ENCODE data around the gene STK38L.

STK38L gene

DNA sequence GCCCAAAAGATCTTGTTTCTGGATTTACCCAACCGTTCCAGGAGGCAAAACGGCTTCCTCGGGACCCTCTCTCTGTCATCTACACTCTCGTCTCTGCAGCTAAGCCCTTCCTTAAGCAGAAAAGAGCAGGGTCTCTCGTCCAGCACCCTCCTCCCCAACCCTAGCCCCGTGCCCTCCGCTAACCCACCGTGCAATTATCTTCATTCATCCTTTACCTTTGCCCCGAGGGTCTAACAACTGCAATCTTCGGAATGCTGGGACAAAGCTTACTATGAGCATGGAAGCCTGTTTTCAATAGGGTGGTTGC is 88.3 kb downstream of the STK38L start:
- no peaks in the 10 kb centered on the region for H3K36me3 ChIP-seq (ENCODE audit: control insufficient read depth in 2 of 2, insufficient read depth in 2 of 2, low read length in 2 of 2)
- peaks cover 7 to 13% of the 10 kb centered on the region in 2 donors for H3K4me1 ChIP-seq (ENCODE audit: control insufficient read depth in 2 of 2, insufficient read depth in 2 of 2, low read length in 2 of 2)
- no peaks in the 10 kb centered on the region for H3K9me3 ChIP-seq (ENCODE audit: control insufficient read depth in 2 of 2, low read length in 2 of 2)
- H3K27me3 ChIP-seq (ENCODE audit: control insufficient read depth in 2 of 2, insufficient read depth in 2 of 2, low read length in 2 of 2): peaks cover 8 to 11% of the 10 kb centered on the region in 2 donors
- H3K4me3 ChIP-seq (ENCODE audit: low read length in 2 of 2): peak overlapping the region; percentile 65 to 77
- no peak overlapping the region for H3K27ac ChIP-seq (ENCODE audit: low read depth in 2 of 2, low read length in 2 of 2)
- H3K9ac ChIP-seq (ENCODE audit: low read depth in 1 of 2, low read length in 2 of 2): peak overlapping the region; percentile 8 to 48

DNA sequence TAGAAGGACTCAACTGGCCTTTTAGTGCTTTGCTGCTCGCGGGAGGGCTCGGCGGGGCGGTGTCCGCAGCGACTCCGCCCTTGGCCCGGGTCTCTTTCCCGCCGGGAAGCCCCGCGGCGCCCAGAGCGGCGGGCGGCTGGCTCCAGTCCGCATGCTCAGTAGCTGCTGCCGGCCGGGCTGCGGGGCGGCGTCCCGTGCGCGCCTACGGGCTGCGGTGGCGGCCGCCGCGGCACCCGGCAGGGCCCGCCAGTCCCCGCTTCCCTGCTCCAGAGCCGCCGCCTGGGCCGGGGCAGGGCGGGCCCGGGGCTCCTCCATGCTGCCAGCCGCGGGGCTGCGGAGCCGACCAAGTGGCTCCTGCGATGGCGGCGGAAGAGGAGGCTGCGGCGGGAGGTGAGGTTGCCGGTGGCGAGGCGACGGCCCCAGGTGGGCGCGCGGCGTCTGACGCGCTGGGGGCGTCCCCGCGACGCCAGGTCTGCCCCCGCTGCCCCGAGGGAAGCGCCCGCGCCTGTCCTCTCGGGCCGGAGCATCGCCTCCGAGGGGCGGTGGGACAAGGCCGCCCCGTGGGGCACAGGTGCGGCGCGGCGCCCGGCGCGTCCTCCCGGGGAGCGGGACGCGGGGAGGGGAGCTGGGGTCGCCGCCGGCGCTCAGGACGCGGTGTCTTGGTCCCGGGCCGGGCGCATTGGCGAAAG is 88.8 kb downstream of the STK38L start, which contains the start of gene BMAL2:
Gene BMAL2 (plus strand): TSS at position 123 of the 689 bp plus-strand sequence. CDS start 237 bp downstream, at position 360.
- Histone ChIP-seq H3K9me3 (ENCODE audit: control insufficient read depth in 2 of 2, low read length in 2 of 2) (no peaks in the 10 kb centered on the region), H3K27ac (ENCODE audit: low read depth in 2 of 2, low read length in 2 of 2) (no peak within 1 kb of the TSS), H3K36me3 (ENCODE audit: control insufficient read depth in 2 of 2, insufficient read depth in 2 of 2, low read length in 2 of 2) (no peaks in the 10 kb centered on the region), H3K27me3 (ENCODE audit: control insufficient read depth in 2 of 2, insufficient read depth in 2 of 2, low read length in 2 of 2) (peaks cover 8 to 11% of the 10 kb centered on the region in 2 donors), H3K4me1 (ENCODE audit: control insufficient read depth in 2 of 2, insufficient read depth in 2 of 2, low read length in 2 of 2) (peaks cover 7 to 13% of the 10 kb centered on the region in 2 donors), H3K4me3 (ENCODE audit: low read length in 2 of 2) (peak within 1 kb of the TSS; percentile 65 to 77), H3K9ac (ENCODE audit: low read depth in 1 of 2, low read length in 2 of 2) (peak within 1 kb of the TSS; percentile 42 to 62)

DNA sequence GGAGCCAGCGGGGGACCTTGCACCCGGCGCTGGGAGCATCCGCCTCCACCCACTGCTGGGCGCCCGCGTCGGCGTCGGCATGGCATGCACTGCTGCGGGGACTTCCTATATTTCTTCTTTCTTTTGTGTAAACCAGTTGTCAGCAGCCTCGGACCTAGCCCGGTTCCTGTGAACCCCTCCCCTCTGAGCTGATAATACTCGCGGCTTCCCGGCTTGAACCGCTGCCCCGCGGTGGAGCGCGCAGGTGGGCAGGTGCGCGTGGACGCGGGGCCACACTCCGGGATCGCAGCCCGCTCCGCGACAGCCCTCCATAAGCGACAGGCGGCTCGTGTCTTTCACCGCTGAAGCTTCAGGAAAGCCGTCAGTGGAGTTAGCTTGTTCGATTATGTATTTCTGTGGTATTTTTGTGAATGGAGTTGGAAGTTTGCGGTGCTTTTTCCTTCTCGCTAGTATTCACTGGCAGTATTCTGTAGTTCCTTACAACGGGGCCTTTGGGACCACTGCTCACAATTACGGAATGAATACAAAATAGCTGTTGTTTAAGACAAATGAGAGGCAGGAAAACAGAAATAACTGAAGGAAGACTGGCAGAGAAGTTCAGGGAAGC is 89.4 kb downstream of the STK38L start:
- H3K4me1 ChIP-seq (ENCODE audit: control insufficient read depth in 2 of 2, insufficient read depth in 2 of 2, low read length in 2 of 2): peaks cover 7 to 13% of the 10 kb centered on the region in 2 donors
- no peaks in the 10 kb centered on the region for H3K9me3 ChIP-seq (ENCODE audit: control insufficient read depth in 2 of 2, low read length in 2 of 2)
- H3K36me3 ChIP-seq (ENCODE audit: control insufficient read depth in 2 of 2, insufficient read depth in 2 of 2, low read length in 2 of 2): no peaks in the 10 kb centered on the region
- H3K4me3 ChIP-seq (ENCODE audit: low read length in 2 of 2): peak overlapping the region; percentile 65 to 77
- H3K27me3 ChIP-seq (ENCODE audit: control insufficient read depth in 2 of 2, insufficient read depth in 2 of 2, low read length in 2 of 2): peaks cover 8 to 11% of the 10 kb centered on the region in 2 donors
- no peak overlapping the region for H3K27ac ChIP-seq (ENCODE audit: low read depth in 2 of 2, low read length in 2 of 2)
- H3K9ac ChIP-seq (ENCODE audit: low read depth in 1 of 2, low read length in 2 of 2): peak overlapping the region; percentile 42 to 62

DNA sequence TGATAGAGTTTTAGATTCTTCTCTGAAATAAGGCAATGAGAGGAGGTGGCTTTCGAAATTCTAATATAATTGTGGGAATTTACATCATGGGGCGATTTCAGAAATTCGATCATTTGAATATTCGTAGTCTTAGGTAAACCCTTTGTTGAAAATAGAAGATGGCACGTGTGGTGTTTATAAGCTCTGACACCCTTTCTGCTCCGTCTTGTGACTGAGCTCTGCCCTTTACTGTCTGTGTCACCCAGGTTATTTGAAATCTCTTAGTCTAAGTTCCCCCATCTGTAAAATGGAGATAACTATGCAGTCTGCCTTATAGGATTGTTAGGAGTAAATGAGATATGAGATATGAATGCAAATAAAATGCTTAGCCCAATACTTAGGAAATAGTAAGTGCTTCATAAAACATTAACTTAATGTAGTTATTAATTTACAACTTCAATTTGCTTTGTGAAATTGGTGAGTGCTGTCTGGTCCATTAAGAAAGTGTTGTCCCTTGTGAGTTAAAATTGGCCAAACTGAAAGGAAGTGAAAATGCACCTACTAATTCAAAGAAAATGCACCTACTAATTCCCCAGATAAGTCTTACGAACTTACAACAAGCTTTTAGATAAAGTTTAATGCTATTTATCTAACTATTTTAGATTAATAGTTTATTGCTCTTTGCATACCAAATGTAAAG is 90.1 kb downstream of the STK38L start:
- Histone ChIP-seq H3K27ac (ENCODE audit: low read depth in 2 of 2, low read length in 2 of 2) (no peak overlapping the region), H3K4me3 (ENCODE audit: low read length in 2 of 2) (peak overlapping the region; percentile 65 to 77), H3K4me1 (ENCODE audit: control insufficient read depth in 2 of 2, insufficient read depth in 2 of 2, low read length in 2 of 2) (peaks cover 7 to 13% of the 10 kb centered on the region in 2 donors), H3K36me3 (ENCODE audit: control insufficient read depth in 2 of 2, insufficient read depth in 2 of 2, low read length in 2 of 2) (no peaks in the 10 kb centered on the region), H3K9ac (ENCODE audit: low read depth in 1 of 2, low read length in 2 of 2) (peak overlapping the region in 1 of 2 donors; percentile 62), H3K9me3 (ENCODE audit: control insufficient read depth in 2 of 2, low read length in 2 of 2) (no peaks in the 10 kb centered on the region), H3K27me3 (ENCODE audit: control insufficient read depth in 2 of 2, insufficient read depth in 2 of 2, low read length in 2 of 2) (peaks cover 8 to 11% of the 10 kb centered on the region in 2 donors)

DNA sequence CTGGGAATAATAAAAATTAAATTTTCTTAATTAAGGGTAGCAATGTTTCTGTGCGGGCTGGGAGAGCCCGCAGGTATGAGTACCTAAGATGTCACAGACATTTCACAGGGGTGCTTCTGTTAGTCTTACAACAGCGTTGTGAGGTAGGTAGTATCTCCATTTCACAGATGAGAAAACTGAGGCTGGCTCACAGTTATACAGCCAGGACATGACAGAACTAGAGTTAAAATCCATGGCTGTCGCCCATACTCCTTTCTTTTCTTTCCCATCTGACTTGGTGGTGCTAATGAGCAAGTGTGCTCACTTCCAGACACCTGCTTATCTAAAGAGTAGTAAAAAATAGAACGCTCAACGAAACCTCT is 90.6 kb downstream of the STK38L start:
- H3K27me3 ChIP-seq (ENCODE audit: control insufficient read depth in 2 of 2, insufficient read depth in 2 of 2, low read length in 2 of 2): peaks cover 8 to 11% of the 10 kb centered on the region in 2 donors

DNA sequence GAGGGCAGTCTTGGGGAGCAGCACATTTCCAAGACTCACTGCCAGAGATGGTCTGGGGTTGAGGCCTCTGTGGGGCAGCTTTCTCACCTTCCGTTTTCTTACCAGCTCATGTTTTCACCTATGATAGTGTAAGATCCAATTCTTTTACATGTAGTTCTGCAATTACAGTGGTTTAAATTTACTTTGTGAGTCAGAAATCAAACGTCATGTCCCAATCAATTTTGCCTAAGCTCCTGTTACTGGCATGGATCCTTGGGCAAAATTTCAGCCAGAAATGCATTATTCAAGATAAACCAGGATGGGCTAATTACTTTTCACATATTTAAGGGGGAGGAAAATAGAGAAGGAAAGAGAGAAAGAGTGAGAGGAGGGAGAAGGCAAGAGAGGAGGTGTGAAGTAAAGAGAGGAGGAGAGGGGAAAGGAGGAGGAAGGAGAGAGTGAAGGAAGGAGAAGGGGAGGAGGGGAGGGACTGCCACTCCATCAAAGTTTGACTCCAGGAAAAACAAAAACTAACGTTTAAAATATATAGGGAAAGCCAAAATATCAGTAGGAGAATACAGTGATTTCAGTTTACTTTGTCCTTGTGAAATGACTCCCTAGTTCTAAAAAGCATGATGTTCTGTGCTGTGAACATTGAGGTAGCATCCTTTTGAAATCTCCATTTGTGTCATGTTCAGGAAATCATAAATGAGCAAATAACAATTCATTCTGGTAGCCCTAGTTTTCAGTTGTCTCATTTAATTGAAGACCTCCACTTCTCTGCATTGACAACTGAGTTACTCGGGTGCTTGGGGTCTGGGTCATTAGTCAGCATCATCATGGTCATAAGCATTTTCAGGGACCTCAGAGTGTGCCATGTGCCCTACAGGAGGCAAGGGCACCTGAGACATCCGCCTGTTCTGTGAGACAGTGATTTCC is 91.5 kb downstream of the STK38L start:
- Histone ChIP-seq H3K4me1 (ENCODE audit: control insufficient read depth in 2 of 2, insufficient read depth in 2 of 2, low read length in 2 of 2) (peaks cover 7 to 13% of the 10 kb centered on the region in 2 donors), H3K9ac (ENCODE audit: low read depth in 1 of 2, low read length in 2 of 2) (no peak overlapping the region), H3K27ac (ENCODE audit: low read depth in 2 of 2, low read length in 2 of 2) (no peak overlapping the region)

More for the DNA sequence above, 90.6 kb downstream of the STK38L start:
- Histone ChIP-seq H3K4me3 (ENCODE audit: low read length in 2 of 2) (no peak overlapping the region), H3K36me3 (ENCODE audit: control insufficient read depth in 2 of 2, insufficient read depth in 2 of 2, low read length in 2 of 2) (no peaks in the 10 kb centered on the region), H3K9me3 (ENCODE audit: control insufficient read depth in 2 of 2, low read length in 2 of 2) (no peaks in the 10 kb centered on the region), H3K9ac (ENCODE audit: low read depth in 1 of 2, low read length in 2 of 2) (no peak overlapping the region), H3K4me1 (ENCODE audit: control insufficient read depth in 2 of 2, insufficient read depth in 2 of 2, low read length in 2 of 2) (peaks cover 7 to 13% of the 10 kb centered on the region in 2 donors), H3K27ac (ENCODE audit: low read depth in 2 of 2, low read length in 2 of 2) (no peak overlapping the region)

DNA sequence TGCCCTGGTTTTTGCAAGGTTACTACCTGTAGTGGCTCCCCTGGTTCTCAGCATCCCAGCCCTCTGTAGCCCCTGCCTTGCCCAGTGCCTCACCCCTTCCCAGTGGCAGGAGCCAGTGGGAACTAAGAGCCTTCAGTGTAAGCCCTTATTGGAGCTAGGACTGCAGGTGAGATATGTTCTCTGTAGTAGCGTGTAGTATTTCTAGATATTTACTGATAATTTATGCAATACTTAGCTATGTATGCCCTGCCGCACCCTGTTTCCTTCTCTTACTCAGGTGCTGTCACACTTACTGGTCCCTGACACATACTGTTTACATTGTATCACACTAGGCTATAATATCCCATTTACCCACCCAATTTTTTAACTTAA is 92.2 kb downstream of the STK38L start:
- H3K9ac ChIP-seq (ENCODE audit: low read depth in 1 of 2, low read length in 2 of 2): no peak overlapping the region

More for the DNA sequence above, 91.5 kb downstream of the STK38L start:
- Histone ChIP-seq H3K36me3 (ENCODE audit: control insufficient read depth in 2 of 2, insufficient read depth in 2 of 2, low read length in 2 of 2) (no peaks in the 10 kb centered on the region), H3K27me3 (ENCODE audit: control insufficient read depth in 2 of 2, insufficient read depth in 2 of 2, low read length in 2 of 2) (peaks cover 8 to 11% of the 10 kb centered on the region in 2 donors), H3K4me3 (ENCODE audit: low read length in 2 of 2) (no peak overlapping the region), H3K9me3 (ENCODE audit: control insufficient read depth in 2 of 2, low read length in 2 of 2) (no peaks in the 10 kb centered on the region)

DNA sequence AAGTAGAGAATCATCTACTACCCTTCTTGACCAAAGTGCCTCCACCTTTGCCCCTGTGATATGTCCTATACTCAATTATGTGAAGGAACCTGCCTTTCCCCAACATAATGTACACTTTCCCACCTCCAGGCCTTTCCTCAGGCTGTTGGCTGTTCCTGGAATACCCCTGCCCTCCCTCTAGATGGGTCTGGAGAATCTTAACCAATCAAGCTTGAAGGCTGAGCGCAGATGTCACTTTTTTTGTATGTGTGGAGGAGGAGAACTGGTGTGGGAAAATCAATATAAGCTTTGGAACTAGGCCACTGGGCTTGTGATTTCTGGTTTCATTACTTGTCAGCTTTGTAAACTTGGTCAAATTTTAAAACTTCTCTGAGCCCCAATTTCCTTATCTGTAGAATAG is 93.3 kb downstream of the STK38L start:
- no peak overlapping the region for H3K9ac ChIP-seq (ENCODE audit: low read depth in 1 of 2, low read length in 2 of 2)
- H3K4me1 ChIP-seq (ENCODE audit: control insufficient read depth in 2 of 2, insufficient read depth in 2 of 2, low read length in 2 of 2): peaks cover 3 to 6% of the 10 kb centered on the region in 2 donors
- H3K36me3 ChIP-seq (ENCODE audit: control insufficient read depth in 2 of 2, insufficient read depth in 2 of 2, low read length in 2 of 2): no peaks in the 10 kb centered on the region
- H3K27me3 ChIP-seq (ENCODE audit: control insufficient read depth in 2 of 2, insufficient read depth in 2 of 2, low read length in 2 of 2): peaks cover 5 to 7% of the 10 kb centered on the region in 2 donors
- no peak overlapping the region for H3K4me3 ChIP-seq (ENCODE audit: low read length in 2 of 2)
- H3K27ac ChIP-seq (ENCODE audit: low read depth in 2 of 2, low read length in 2 of 2): no peak overlapping the region
- no peaks in the 10 kb centered on the region for H3K9me3 ChIP-seq (ENCODE audit: control insufficient read depth in 2 of 2, low read length in 2 of 2)

More for the DNA sequence above, 92.2 kb downstream of the STK38L start:
- H3K36me3 ChIP-seq (ENCODE audit: control insufficient read depth in 2 of 2, insufficient read depth in 2 of 2, low read length in 2 of 2): no peaks in the 10 kb centered on the region
- H3K4me3 ChIP-seq (ENCODE audit: low read length in 2 of 2): no peak overlapping the region
- no peak overlapping the region for H3K27ac ChIP-seq (ENCODE audit: low read depth in 2 of 2, low read length in 2 of 2)
- peaks cover 7 to 13% of the 10 kb centered on the region in 2 donors for H3K4me1 ChIP-seq (ENCODE audit: control insufficient read depth in 2 of 2, insufficient read depth in 2 of 2, low read length in 2 of 2)
- peaks cover 8 to 10% of the 10 kb centered on the region in 2 donors for H3K27me3 ChIP-seq (ENCODE audit: control insufficient read depth in 2 of 2, insufficient read depth in 2 of 2, low read length in 2 of 2)
- H3K9me3 ChIP-seq (ENCODE audit: control insufficient read depth in 2 of 2, low read length in 2 of 2): no peaks in the 10 kb centered on the region

DNA sequence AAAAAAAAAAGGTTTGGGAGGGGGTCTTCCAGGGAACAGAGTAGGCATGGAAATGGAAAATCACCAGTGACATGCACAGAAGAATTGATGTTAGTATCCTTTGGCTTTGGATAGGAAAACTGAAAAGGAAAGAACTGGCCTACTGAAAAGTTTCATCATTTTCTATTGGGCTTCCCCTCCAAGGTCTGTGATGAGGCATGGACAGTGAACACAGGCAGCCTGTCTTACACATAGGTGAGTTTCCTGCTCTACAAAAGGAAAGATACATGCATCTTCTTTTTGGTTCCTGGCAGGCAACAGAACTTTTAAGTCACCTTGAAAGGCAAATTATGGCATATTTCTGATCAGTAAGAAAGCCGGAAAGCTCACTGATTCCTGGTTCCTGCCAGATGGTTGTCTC is 94.4 kb downstream of the STK38L start:
- Histone ChIP-seq H3K4me1 (ENCODE audit: control insufficient read depth in 2 of 2, insufficient read depth in 2 of 2, low read length in 2 of 2) (peaks cover 0 to 3% of the 10 kb centered on the region in 2 donors), H3K9me3 (ENCODE audit: control insufficient read depth in 2 of 2, low read length in 2 of 2) (no peaks in the 10 kb centered on the region), H3K27ac (ENCODE audit: low read depth in 2 of 2, low read length in 2 of 2) (no peak overlapping the region), H3K4me3 (ENCODE audit: low read length in 2 of 2) (no peak overlapping the region), H3K9ac (ENCODE audit: low read depth in 1 of 2, low read length in 2 of 2) (no peak overlapping the region), H3K36me3 (ENCODE audit: control insufficient read depth in 2 of 2, insufficient read depth in 2 of 2, low read length in 2 of 2) (no peaks in the 10 kb centered on the region), H3K27me3 (ENCODE audit: control insufficient read depth in 2 of 2, insufficient read depth in 2 of 2, low read length in 2 of 2) (peaks cover under 1 to 5% of the 10 kb centered on the region in 2 donors)

Measured in mucosa of rectum (tissue), 2 donors.